MM.1S (cell line): ENCODE results near the gene PSG2.

Experiments used
- CTCF ChIP-seq: fragments of 300-600 bp; sonication (generic); IDR thresholded peaks from 2 replicates; pipeline ENCODE4 v1.5.1; 2016; ENCODE audit warnings: antibody characterized with exemption, low read length, mixed read lengths
- EZH2 ChIP-seq: fragments of 300-600 bp; sonication (generic); optimal IDR thresholded peaks from 2 replicates; pipeline ENCODE3; 2017; ENCODE audit warnings: low read depth, mild to moderate bottlenecking, antibody characterized with exemption, low read length, mixed read lengths
- EZH2phosphoT487 ChIP-seq: fragments of 300-600 bp; sonication (generic); IDR thresholded peaks from 2 replicates; pipeline ENCODE4 v1.6.1; 2018; ENCODE audit warnings: antibody characterized with exemption, low read length

- no peak for TF ChIP-seq CTCF
- TF ChIP-seq EZH2, result no peak
- no peak for TF ChIP-seq EZH2phosphoT487
These were observed 44.2 kb upstream of the PSG2 start for GRCh38 chr19:43126720-43127119.
